ENCODE measurements around the gene FKBP9. TPM values are rescaled to one million over a fixed set of nuclear protein-coding genes. Genes with fewer than 3 reads are reported as not detected.
A peak's percentile ranks its signal among the peaks of the same experiment; 100 is the strongest.

The FKBP9 gene
- total RNA-seq, 1 experiment from 2014 or later: 28.6 TPM

DNA sequence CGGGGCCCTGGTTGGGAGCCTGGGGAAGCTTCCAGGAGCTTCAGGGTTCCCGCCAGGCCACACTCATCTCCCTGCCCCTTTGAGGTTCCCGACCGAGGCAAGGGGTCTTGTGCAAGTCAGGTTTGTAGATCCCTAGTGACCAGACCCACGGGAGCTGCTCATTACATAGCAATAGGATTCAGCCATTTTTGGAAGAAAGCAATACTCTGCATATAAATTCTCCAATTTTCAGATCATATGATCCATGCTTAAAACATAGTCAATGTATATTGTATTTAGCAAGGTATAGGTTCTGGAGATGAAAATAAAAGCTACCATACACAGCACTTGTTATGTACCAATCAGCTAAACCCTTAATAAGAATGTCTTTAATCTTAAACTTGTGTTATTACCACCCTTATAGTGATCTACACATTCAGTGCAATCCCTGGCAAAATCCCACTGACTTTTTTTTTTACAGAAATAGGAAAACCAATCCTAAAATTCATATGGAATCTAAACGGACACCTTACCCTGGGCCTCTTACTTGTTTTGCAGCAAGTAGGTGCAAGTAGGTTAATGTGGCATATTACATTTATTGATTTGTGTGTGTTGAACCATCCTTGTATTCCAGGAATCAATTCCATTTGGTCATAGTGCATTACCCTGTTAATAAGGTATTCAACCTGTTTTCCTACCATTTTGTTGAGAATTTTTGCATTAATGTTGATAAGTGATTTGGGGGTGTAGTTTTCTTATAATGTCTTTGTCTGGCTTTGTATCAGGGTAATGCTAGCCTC is 13.8 kb upstream of the FKBP9 start:
- H3K36me3 ChIP-seq (ENCODE audit: insufficient read depth, low read length, poor library complexity, severe bottlenecking): no peaks in the 10 kb centered on the region
- H3K4me3 ChIP-seq (ENCODE audit: low read depth, low read length, poor library complexity, severe bottlenecking): peak overlapping the region; percentile 86
- H3K4me1 ChIP-seq (ENCODE audit: insufficient read depth, low read length, poor library complexity, severe bottlenecking): peaks cover 3% of the 10 kb centered on the region
- no TSS peak for BruUV-seq (replicated peaks)
- POLR2A ChIA-PET (ENCODE audit: low non-redundant PET): interaction anchor here (0.5 to 0.6 kb wide), 2 partner anchors 37 to 42 kb away, joined by 5 to 7 read pairs; no protein-coding TSS in a partner anchor
- CTCF ChIA-PET: interaction anchor here (0.7 to 1.3 kb wide), 2 partner anchors 97 to 120 kb away, joined by 5 read pairs; no protein-coding TSS in a partner anchor
- TF ChIP-seq EZH2 (IDR thresholded peaks at IDR 0.05; ENCODE audit: borderline replicate concordance, low read depth, low read length, poor library complexity, severe bottlenecking): no peak
- TF ChIP-seq, protein P1, sequence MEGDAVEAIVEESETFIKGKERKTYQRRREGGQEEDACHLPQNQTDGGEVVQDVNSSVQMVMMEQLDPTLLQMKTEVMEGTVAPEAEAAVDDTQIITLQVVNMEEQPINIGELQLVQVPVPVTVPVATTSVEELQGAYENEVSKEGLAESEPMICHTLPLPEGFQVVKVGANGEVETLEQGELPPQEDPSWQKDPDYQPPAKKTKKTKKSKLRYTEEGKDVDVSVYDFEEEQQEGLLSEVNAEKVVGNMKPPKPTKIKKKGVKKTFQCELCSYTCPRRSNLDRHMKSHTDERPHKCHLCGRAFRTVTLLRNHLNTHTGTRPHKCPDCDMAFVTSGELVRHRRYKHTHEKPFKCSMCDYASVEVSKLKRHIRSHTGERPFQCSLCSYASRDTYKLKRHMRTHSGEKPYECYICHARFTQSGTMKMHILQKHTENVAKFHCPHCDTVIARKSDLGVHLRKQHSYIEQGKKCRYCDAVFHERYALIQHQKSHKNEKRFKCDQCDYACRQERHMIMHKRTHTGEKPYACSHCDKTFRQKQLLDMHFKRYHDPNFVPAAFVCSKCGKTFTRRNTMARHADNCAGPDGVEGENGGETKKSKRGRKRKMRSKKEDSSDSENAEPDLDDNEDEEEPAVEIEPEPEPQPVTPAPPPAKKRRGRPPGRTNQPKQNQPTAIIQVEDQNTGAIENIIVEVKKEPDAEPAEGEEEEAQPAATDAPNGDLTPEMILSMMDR (conservative IDR thresholded peaks at IDR 0.05; ENCODE audit: low read depth, low read length): peak; percentile 2; the same call in 1 of the 2 replicates
- intact Hi-C loops (cut with micrococcal nuclease; ENCODE audit: unreplicated experiment): loop anchor here (2.0 to 10.0 kb wide), 3 partner anchors 51 to 101 kb away; partner anchors contain the start of gene KBTBD2
- no peaks in the 10 kb centered on the region for H3K27me3 ChIP-seq (replicated peaks; ENCODE audit: insufficient read depth, low read depth, low read length, poor library complexity)
- no peak for DNase-seq (ENCODE audit: low spot score)
- peaks cover 3% of the 10 kb centered on the region for H3K9me3 ChIP-seq (ENCODE audit: low read depth, low read length, poor library complexity, severe bottlenecking)
- peak overlapping the region; percentile 91 for H3K27ac ChIP-seq (ENCODE audit: low read depth, low read length, poor library complexity, severe bottlenecking)

DNA sequence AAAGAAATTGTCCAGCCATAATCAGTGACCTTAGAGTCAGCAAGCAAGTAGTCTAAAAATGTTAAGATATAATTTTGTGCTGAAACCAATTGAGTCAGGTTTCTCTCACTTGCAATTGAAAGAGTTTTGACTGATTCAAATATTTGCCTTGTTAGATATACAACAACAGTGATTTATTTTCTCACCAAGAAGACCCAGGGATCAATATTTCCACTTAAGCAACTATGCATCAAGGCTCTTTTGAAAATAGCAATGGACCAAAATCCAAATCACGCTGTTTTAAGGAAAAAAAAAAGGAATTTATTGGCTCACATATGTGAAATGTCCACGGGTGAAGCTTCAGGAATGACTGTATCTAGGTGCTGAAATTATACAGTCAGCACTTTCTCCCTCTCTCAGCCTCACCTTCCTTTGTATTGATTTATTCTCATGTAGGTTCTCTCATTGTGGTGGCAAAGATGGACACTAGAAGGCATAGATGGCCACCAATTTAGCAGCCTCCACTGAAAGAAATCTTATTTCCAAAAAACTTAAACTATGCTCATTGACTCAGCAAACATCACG is 9.7 kb upstream of the FKBP9 start:
- Histone ChIP-seq H3K27me3 (replicated peaks; ENCODE audit: insufficient read depth, low read depth, low read length, poor library complexity) (no peaks in the 10 kb centered on the region), H3K27ac (ENCODE audit: low read depth, low read length, poor library complexity, severe bottlenecking) (no peak overlapping the region), H3K9me3 (ENCODE audit: low read depth, low read length, poor library complexity, severe bottlenecking) (peaks cover 3% of the 10 kb centered on the region), H3K36me3 (ENCODE audit: insufficient read depth, low read length, poor library complexity, severe bottlenecking) (no peaks in the 10 kb centered on the region), H3K4me3 (ENCODE audit: low read depth, low read length, poor library complexity, severe bottlenecking) (no peak overlapping the region), H3K4me1 (ENCODE audit: insufficient read depth, low read length, poor library complexity, severe bottlenecking) (no peaks in the 10 kb centered on the region)
- DNase-seq (ENCODE audit: low spot score): no peak
- TF ChIP-seq, protein P1 (conservative IDR thresholded peaks at IDR 0.05; ENCODE audit: low read depth, low read length): no peak
- TF ChIP-seq EZH2 (IDR thresholded peaks at IDR 0.05; ENCODE audit: borderline replicate concordance, low read depth, low read length, poor library complexity, severe bottlenecking): no peak
- ChIA-PET POLR2A (ENCODE audit: low non-redundant PET) (no interaction called here), CTCF (interaction anchor here (1.3 kb wide), 1 partner anchor 101 kb away, joined by 5 read pairs; no protein-coding TSS in a partner anchor)
- intact Hi-C loops (cut with micrococcal nuclease; ENCODE audit: unreplicated experiment): loop anchor here (10.0 kb wide), 1 partner anchor 97 kb away; no protein-coding TSS in a partner anchor
- no TSS peak for BruUV-seq (replicated peaks)

DNA sequence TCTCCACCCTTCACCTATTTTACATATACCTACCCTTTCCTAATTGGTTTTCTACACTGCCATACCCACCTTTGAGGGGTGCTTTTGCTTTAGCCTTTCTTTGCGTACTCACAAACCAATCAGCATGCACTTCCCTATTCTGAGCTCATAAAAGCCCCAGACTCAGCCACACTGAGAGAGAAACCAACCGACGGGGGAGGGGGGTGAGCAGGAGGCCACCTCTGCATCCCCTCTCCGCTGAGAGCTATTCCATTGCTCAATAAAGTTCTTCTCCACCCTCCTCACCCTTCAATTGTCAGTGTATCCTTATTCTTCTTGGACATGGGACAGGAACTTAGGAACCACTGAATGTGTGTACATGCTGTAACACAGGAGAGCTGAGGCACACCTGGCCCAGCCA is 9.0 kb upstream of the FKBP9 start:
- BruUV-seq (replicated peaks): no TSS peak
- POLR2A ChIA-PET (ENCODE audit: low non-redundant PET): no interaction called here
- intact Hi-C loops (cut with micrococcal nuclease; ENCODE audit: unreplicated experiment): loop anchor here (10.0 kb wide), 1 partner anchor 97 kb away; no protein-coding TSS in a partner anchor
- DNase-seq (ENCODE audit: low spot score): no peak
- TF ChIP-seq, protein P1 (conservative IDR thresholded peaks at IDR 0.05; ENCODE audit: low read depth, low read length): no peak
- TF ChIP-seq EZH2 (IDR thresholded peaks at IDR 0.05; ENCODE audit: borderline replicate concordance, low read depth, low read length, poor library complexity, severe bottlenecking): no peak
- H3K36me3 ChIP-seq (ENCODE audit: insufficient read depth, low read length, poor library complexity, severe bottlenecking): no peaks in the 10 kb centered on the region
- H3K27ac ChIP-seq (ENCODE audit: low read depth, low read length, poor library complexity, severe bottlenecking): no peak overlapping the region
- CTCF ChIA-PET: interaction anchor here (1.3 kb wide), 1 partner anchor 102 kb away, joined by 5 read pairs; no protein-coding TSS in a partner anchor
- no peak overlapping the region for H3K4me3 ChIP-seq (ENCODE audit: low read depth, low read length, poor library complexity, severe bottlenecking)
- H3K4me1 ChIP-seq (ENCODE audit: insufficient read depth, low read length, poor library complexity, severe bottlenecking): no peaks in the 10 kb centered on the region
- peaks cover 3% of the 10 kb centered on the region for H3K9me3 ChIP-seq (ENCODE audit: low read depth, low read length, poor library complexity, severe bottlenecking)
- no peaks in the 10 kb centered on the region for H3K27me3 ChIP-seq (replicated peaks; ENCODE audit: insufficient read depth, low read depth, low read length, poor library complexity)
